Endothelial cell of umbilical vein (primary cell): ENCODE data around the gene SIN3B. TPM values are rescaled to one million over a fixed set of nuclear protein-coding genes. Genes with fewer than 3 reads are reported as not detected.

Experiments
- BruUV-seq: library from RNA; stranded (reverse); fragments of 400-500 nt; replicated peaks from 2 replicates; lab custom pipeline; 2021; lab: Mats Ljungman, UMichigan
- CTCF ChIA-PET: fragments of 300-600, 350-600 bp; sonication (Branson Sonifier 250); formaldehyde crosslinking; loops from one replicate; lab custom pipeline; 2021; ENCODE audit warnings: antibody characterized with exemption, inconsistent platforms; lab: Charles Lee
- POLR2A ChIA-PET: fragments of 300-600, 350-600 bp; sonication (Branson Sonifier 250); formaldehyde crosslinking; loops from one replicate; lab custom pipeline; 2021; ENCODE audit warnings: antibody characterized with exemption, inconsistent platforms; lab: Charles Lee
- DNase-seq: peaks from one replicate; pipeline ENCODE4 v3.0.0-alpha.2; 2011; ENCODE audit warnings: low read depth, low spot score
- FAIRE-seq: peaks from 2 replicates; lab custom pipeline; 2011; peaks lifted over from hg19 to GRCh38; lab: Jason Lieb, UNC
- H2AFZ ChIP-seq: 2 replicates; pipeline ENCODE4 v1.6.0; 2012; ENCODE audit warnings: low read depth, low read length, control low read depth, inconsistent platforms
- H3K27ac ChIP-seq: 2 replicates; pipeline ENCODE4 v1.5.1; 2011; ENCODE audit warnings: low read depth, mild to moderate bottlenecking, control low read depth, low read length, moderate library complexity; ENCODE audit not compliant: insufficient read depth
- H3K27me3 ChIP-seq, 2 experiments: 2 replicates each; pipeline versions ENCODE4 v1.6.0 to v1.6.1; 2011; ENCODE audit warnings: low read length in 2 of 2, mixed read lengths in 1 of 2; ENCODE audit not compliant: control insufficient read depth in 2 of 2, insufficient read depth in 2 of 2
- H3K36me3 ChIP-seq, 2 experiments: 2 replicates in 1 of 2; 3 replicates in 1 of 2; pipeline ENCODE4 v1.5.1; 2011; ENCODE audit warnings: low read length in 2 of 2, mild to moderate bottlenecking in 1 of 2, moderate library complexity in 1 of 2; ENCODE audit not compliant: control insufficient read depth in 2 of 2, insufficient read depth in 2 of 2; ENCODE audit errors: extremely low read depth in 1 of 2
- H3K4me1 ChIP-seq: 3 replicates; pipeline ENCODE4 v1.5.1; 2011; ENCODE audit warnings: mild to moderate bottlenecking, low read length; ENCODE audit not compliant: control insufficient read depth, insufficient read depth; ENCODE audit errors: extremely low read depth
- H3K4me2 ChIP-seq: 2 replicates; pipeline ENCODE4 v1.6.1; 2011; ENCODE audit warnings: low read length, control low read depth, mixed read lengths; ENCODE audit not compliant: insufficient read depth
- H3K4me3 ChIP-seq, 3 experiments: fragments of 200-600 bp in 1 of 3; sonication (generic), shearing (Covaris generic) in 1 of 3; replicated peaks in 1 of 3; 2 replicates each; pipeline ENCODE4 v1.5.1; 2011 to 2016; ENCODE audit warnings: control low read depth in 3 of 3, low read length in 3 of 3, mild to moderate bottlenecking in 2 of 3, inconsistent platforms in 1 of 3, low read depth in 1 of 3, moderate library complexity in 1 of 3; ENCODE audit not compliant: insufficient read depth in 1 of 3
- H3K79me2 ChIP-seq: 2 replicates; pipeline ENCODE4 v1.6.0; 2012; ENCODE audit warnings: low read length, inconsistent platforms; ENCODE audit not compliant: control insufficient read depth, insufficient read depth
- H3K9ac ChIP-seq: replicated peaks from 2 replicates; pipeline ENCODE3; 2011; ENCODE audit warnings: low read length, control low read depth; ENCODE audit not compliant: insufficient read depth; ENCODE audit errors: extremely low read depth
- H3K9me1 ChIP-seq: replicated peaks from 3 replicates; pipeline ENCODE4 v1.6.0; 2011; ENCODE audit warnings: mild to moderate bottlenecking, low read length; ENCODE audit not compliant: control insufficient read depth, insufficient read depth; ENCODE audit errors: extremely low read depth
- H3K9me3 ChIP-seq: replicated peaks from 2 replicates; pipeline ENCODE4 v1.5.1; 2012; ENCODE audit warnings: low read length, inconsistent platforms; ENCODE audit not compliant: control insufficient read depth, insufficient read depth
- H4K20me1 ChIP-seq: replicated peaks from 2 replicates; pipeline ENCODE3; 2011; ENCODE audit warnings: mild to moderate bottlenecking, low read length; ENCODE audit not compliant: control insufficient read depth, insufficient read depth; ENCODE audit errors: extremely low read depth
- EZH2 ChIP-seq: IDR thresholded peaks from 2 replicates; pipeline ENCODE4 v1.6.1; 2012; ENCODE audit warnings: borderline replicate concordance, low read depth, mild to moderate bottlenecking, moderate library complexity, low read length, inconsistent platforms; ENCODE audit not compliant: severe bottlenecking
- FOS ChIP-seq: IDR thresholded peaks from 2 replicates; pipeline ENCODE4 v1.6.1; 2011; ENCODE audit warnings: mild to moderate bottlenecking, low read length, moderate library complexity, borderline replicate concordance; ENCODE audit not compliant: insufficient read depth
- GATA2 ChIP-seq: IDR thresholded peaks from 2 replicates; pipeline ENCODE4 v1.7.0; 2011; ENCODE audit warnings: low read depth, mild to moderate bottlenecking, moderate library complexity, mixed read lengths, low read length; ENCODE audit not compliant: insufficient read length, insufficient read depth
- JUN ChIP-seq: IDR thresholded peaks from 2 replicates; pipeline ENCODE4 v1.6.1; 2011; ENCODE audit warnings: borderline replicate concordance, low read depth; ENCODE audit not compliant: insufficient read length, insufficient read depth
- MYC ChIP-seq: IDR thresholded peaks from one replicate; pipeline ENCODE4 v1.6.1; 2011; ENCODE audit warnings: mild to moderate bottlenecking, low read depth, low read length
- POLR2A ChIP-seq: IDR thresholded peaks from 2 replicates; pipeline ENCODE4 v1.6.1; 2012; ENCODE audit warnings: low read depth, mild to moderate bottlenecking, control low read depth, low read length
- POLR2AphosphoS5 ChIP-seq: IDR thresholded peaks from 2 replicates; pipeline ENCODE4 v1.6.1; 2012; ENCODE audit warnings: low read depth, mild to moderate bottlenecking, control low read depth, low read length, moderate library complexity; ENCODE audit not compliant: insufficient read depth
- dilution Hi-C: fragments of 300-500 bp; cut with MboI; formaldehyde crosslinking; loops from one replicate; pipeline ENCODE4 v1.15.0; 2019; ENCODE audit warnings: low sequenced_read_pairs; ENCODE audit not compliant: extremely low pct_ligation_motif_present
- intact Hi-C: fragments of 100-400 bp; cut with micrococcal nuclease; formaldehyde crosslinking; loops from one replicate; pipeline ENCODE4 v1.10.0; 2022
- polyA plus RNA-seq, 4 experiments: library from polyadenylated mRNA; depleted of rRNA in 3 of 4; stranded (reverse) in 3 of 4; unstranded in 1 of 4; fragments of >200 nt; gene quantifications; 2 replicates each; pipeline versions ENCODE4 v1.2.1 to v1.2.3, GENCODE V29; 2011 to 2012; ENCODE audit warnings: missing spikeins in 1 of 4
- total RNA-seq: library from RNA; stranded (reverse); gene quantifications from 2 replicates; pipeline ENCODE4 v1.2.3, GENCODE V29; 2021
- TF ChIP-seq, protein P1 (sequence below), 2 donors: IDR thresholded peaks; 1 replicate in 1 of 2; 2 replicates in 1 of 2; pipeline ENCODE4 v1.5.1; 2011; ENCODE audit warnings: low read length in 2 of 2, mild to moderate bottlenecking in 2 of 2, moderate library complexity in 2 of 2, control low read depth in 1 of 2, inconsistent platforms in 1 of 2, low read depth in 1 of 2; ENCODE audit not compliant: insufficient read depth in 1 of 2; ENCODE audit errors: extremely low read depth in 1 of 2
- TF ChIP-seq, protein P2 (sequence below): IDR thresholded peaks from 2 replicates; pipeline ENCODE4 v1.6.1; 2011; ENCODE audit not compliant: insufficient read depth, insufficient read length

Gene SIN3B
- total and polyA plus RNA-seq, 2 donors (not counting 3 experiments of a cell fraction or from before 2014, with no cell fraction given): 46.2 to 75.0 TPM

DNA sequence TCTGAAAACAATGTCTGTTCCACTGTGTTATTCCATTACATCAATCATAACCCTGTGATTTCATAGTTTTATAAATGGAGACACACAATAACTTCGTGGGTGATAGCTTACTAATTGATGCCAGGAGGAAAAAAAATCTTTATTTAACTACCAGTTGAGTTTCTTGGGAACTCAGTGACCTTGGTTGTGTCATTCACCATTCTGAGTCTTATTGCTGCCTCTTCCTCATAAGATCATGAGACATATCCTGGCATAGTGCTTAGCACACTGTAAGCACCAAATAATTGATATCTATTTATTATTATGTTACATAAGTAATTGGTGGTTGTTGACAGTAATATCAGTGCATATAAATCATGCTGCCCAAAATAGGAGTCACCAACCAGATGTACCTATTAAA lies 39.1 kb upstream of the SIN3B start:
- BruUV-seq: no TSS peak

More for the DNA sequence above, 39.1 kb upstream of the SIN3B start:
- DNase-seq (no peak), FAIRE-seq (no peak)
- H3K4me3 ChIP-seq: no peak overlapping the region
- H4K20me1 ChIP-seq: no peaks in the 10 kb centered on the region
- no peaks in the 10 kb centered on the region for H3K79me2 ChIP-seq
- dilution Hi-C loops (no loop called here), intact Hi-C loops (no loop called here)
- H3K36me3 ChIP-seq: no peaks in the 10 kb centered on the region
- H3K9me3 ChIP-seq: peaks cover 5% of the 10 kb centered on the region
- POLR2A ChIA-PET: no interaction called here
- H3K27me3 ChIP-seq: no peaks in the 10 kb centered on the region
- H3K9me1 ChIP-seq: no peaks in the 10 kb centered on the region
- H3K9ac ChIP-seq: no peak overlapping the region
- no peaks in the 10 kb centered on the region for H3K4me1 ChIP-seq
- H3K4me2 ChIP-seq: no peak overlapping the region
- CTCF ChIA-PET: interaction anchor here (0.6 to 1.3 kb wide), 3 partner anchors 9 to 1168 kb away, joined by 3 to 5 read pairs (median 4); no protein-coding TSS in a partner anchor
- no peak overlapping the region for H3K27ac ChIP-seq
- H2AFZ ChIP-seq: no peak overlapping the region
- TF ChIP-seq EZH2: no peak
- TF ChIP-seq POLR2A: no peak
- no peak for TF ChIP-seq FOS
- no peak for TF ChIP-seq POLR2AphosphoS5
- TF ChIP-seq, protein P1, sequence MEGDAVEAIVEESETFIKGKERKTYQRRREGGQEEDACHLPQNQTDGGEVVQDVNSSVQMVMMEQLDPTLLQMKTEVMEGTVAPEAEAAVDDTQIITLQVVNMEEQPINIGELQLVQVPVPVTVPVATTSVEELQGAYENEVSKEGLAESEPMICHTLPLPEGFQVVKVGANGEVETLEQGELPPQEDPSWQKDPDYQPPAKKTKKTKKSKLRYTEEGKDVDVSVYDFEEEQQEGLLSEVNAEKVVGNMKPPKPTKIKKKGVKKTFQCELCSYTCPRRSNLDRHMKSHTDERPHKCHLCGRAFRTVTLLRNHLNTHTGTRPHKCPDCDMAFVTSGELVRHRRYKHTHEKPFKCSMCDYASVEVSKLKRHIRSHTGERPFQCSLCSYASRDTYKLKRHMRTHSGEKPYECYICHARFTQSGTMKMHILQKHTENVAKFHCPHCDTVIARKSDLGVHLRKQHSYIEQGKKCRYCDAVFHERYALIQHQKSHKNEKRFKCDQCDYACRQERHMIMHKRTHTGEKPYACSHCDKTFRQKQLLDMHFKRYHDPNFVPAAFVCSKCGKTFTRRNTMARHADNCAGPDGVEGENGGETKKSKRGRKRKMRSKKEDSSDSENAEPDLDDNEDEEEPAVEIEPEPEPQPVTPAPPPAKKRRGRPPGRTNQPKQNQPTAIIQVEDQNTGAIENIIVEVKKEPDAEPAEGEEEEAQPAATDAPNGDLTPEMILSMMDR (IDR thresholded peaks at IDR 0.05; ENCODE audit: extremely low read depth in 1 of 2, insufficient read depth in 1 of 2, low read depth in 1 of 2, low read length in 2 of 2): no peak
- no peak for TF ChIP-seq JUN
- TF ChIP-seq, protein P2, sequence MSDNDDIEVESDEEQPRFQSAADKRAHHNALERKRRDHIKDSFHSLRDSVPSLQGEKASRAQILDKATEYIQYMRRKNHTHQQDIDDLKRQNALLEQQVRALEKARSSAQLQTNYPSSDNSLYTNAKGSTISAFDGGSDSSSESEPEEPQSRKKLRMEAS: no peak
- no peak for TF ChIP-seq GATA2
- TF ChIP-seq MYC: no peak
